OCI-LY3 (cell line): ENCODE measurements around the gene ALG8.
A peak's percentile ranks its signal among the peaks of the same experiment; 100 is the strongest.

Source experiments
- H2AFZ ChIP-seq: fragments of 200-600, 300-600 bp; shearing (Covaris generic); 2 replicates; pipeline ENCODE4 v1.6.0; 2014; ENCODE audit warnings: antibody characterized with exemption, low read depth, low read length
- H3K27ac ChIP-seq: fragments of 200-600, 300-600 bp; sonication (generic); 2 replicates; pipeline ENCODE4 v1.5.1; 2014; ENCODE audit warnings: mild to moderate bottlenecking, low read length, moderate library complexity, mixed read lengths
- H3K27me3 ChIP-seq: fragments of 200-600, 300-600 bp; sonication (generic); 2 replicates; pipeline ENCODE4 v1.6.1; 2014; ENCODE audit warnings: low read depth, low read length, mixed read lengths
- H3K36me3 ChIP-seq: fragments of 200-600, 300-600 bp; sonication (generic); replicated peaks from 2 replicates; pipeline ENCODE3; 2014; ENCODE audit warnings: low read depth, low read length, mixed read lengths
- H3K4me1 ChIP-seq: fragments of 300-600, 200-600 bp; sonication (generic); 2 replicates; pipeline ENCODE4 v1.6.1; 2014; ENCODE audit warnings: low read length, mixed read lengths
- H3K4me2 ChIP-seq: fragments of 200-600, 300-600 bp; sonication (generic); 2 replicates; pipeline ENCODE4 v1.6.1; 2014; ENCODE audit warnings: low read length, mixed read lengths
- H3K4me3 ChIP-seq: fragments of 300-600, 200-600 bp; sonication (generic); 2 replicates; pipeline ENCODE4 v1.5.1; 2014; ENCODE audit warnings: antibody characterized with exemption, mild to moderate bottlenecking, low read length, moderate library complexity
- H3K79me2 ChIP-seq: fragments of 300-600, 200-600 bp; shearing (Covaris generic); 2 replicates; pipeline ENCODE4 v1.6.1; 2014; ENCODE audit warnings: mild to moderate bottlenecking, low read length, mixed read lengths
- H3K9ac ChIP-seq: fragments of 300-600, 200-600 bp; shearing (Covaris generic); 2 replicates; pipeline ENCODE4 v1.6.0; 2014; ENCODE audit warnings: mild to moderate bottlenecking, low read length, moderate library complexity
- H3K9me3 ChIP-seq: fragments of 200-600, 300-600 bp; shearing (Covaris generic); 2 replicates; pipeline ENCODE4 v1.6.1; 2014; ENCODE audit warnings: low read length, mixed read lengths; ENCODE audit not compliant: insufficient read depth
- H4K20me1 ChIP-seq: fragments of 200-600, 300-600 bp; sonication (generic); 2 replicates; pipeline ENCODE4 v1.6.1; 2016; ENCODE audit warnings: low read length, mixed read lengths; ENCODE audit not compliant: insufficient read depth
- CTCF ChIP-seq: fragments of 200-600, 300-600 bp; sonication (generic); IDR thresholded peaks from 2 replicates; pipeline ENCODE4 v1.5.1; 2014; ENCODE audit warnings: antibody characterized with exemption, low read length, low read depth
- EZH2phosphoT487 ChIP-seq: fragments of 200-600 bp; shearing (Covaris generic); IDR thresholded peaks from 2 replicates; pipeline ENCODE4 v1.6.1; 2018; ENCODE audit warnings: antibody characterized with exemption, mixed run types, low read depth

ALG8 gene

GRCh38 chr11:78110830-78111229 is 28.6 kb downstream of the ALG8 start:
- H3K9ac ChIP-seq = no peak overlapping the region
- TF ChIP-seq CTCF (no peak), EZH2phosphoT487 (no peak)
- peaks cover 49% of the 10 kb centered on the region for H3K36me3 ChIP-seq
- H3K27ac ChIP-seq = peak overlapping the region; percentile 93; the same call in 1 of the 2 replicates
- no peaks in the 10 kb centered on the region for H3K27me3 ChIP-seq
- H3K4me1 ChIP-seq = peaks cover 40% of the 10 kb centered on the region
- no peak overlapping the region for H3K4me3 ChIP-seq
- no peaks in the 10 kb centered on the region for H4K20me1 ChIP-seq
- H2AFZ ChIP-seq = no peak overlapping the region
- no peaks in the 10 kb centered on the region for H3K9me3 ChIP-seq
- H3K4me2 ChIP-seq = no peak overlapping the region
- peaks cover 8% of the 10 kb centered on the region; the same call in 1 of the 2 replicates for H3K79me2 ChIP-seq

- Histone ChIP-seq H3K27me3 (no peaks in the 10 kb centered on the region), H3K9ac (no peak overlapping the region), H3K79me2 (peaks cover 8% of the 10 kb centered on the region; the same call in 1 of the 2 replicates), H2AFZ (no peak overlapping the region), H4K20me1 (no peaks in the 10 kb centered on the region), H3K4me3 (no peak overlapping the region), H3K4me1 (peaks cover 40% of the 10 kb centered on the region), H3K36me3 (peaks cover 47% of the 10 kb centered on the region), H3K27ac (0 out of 2 replicates have a peak overlapping the region, but pooled peaks have one; percentile 93), H3K4me2 (no peak overlapping the region), H3K9me3 (no peaks in the 10 kb centered on the region)
- TF ChIP-seq EZH2phosphoT487 (no peak), CTCF (no peak)
These were observed 29.1 kb downstream of the ALG8 start for GRCh38 chr11:78110351-78110750.

DNA sequence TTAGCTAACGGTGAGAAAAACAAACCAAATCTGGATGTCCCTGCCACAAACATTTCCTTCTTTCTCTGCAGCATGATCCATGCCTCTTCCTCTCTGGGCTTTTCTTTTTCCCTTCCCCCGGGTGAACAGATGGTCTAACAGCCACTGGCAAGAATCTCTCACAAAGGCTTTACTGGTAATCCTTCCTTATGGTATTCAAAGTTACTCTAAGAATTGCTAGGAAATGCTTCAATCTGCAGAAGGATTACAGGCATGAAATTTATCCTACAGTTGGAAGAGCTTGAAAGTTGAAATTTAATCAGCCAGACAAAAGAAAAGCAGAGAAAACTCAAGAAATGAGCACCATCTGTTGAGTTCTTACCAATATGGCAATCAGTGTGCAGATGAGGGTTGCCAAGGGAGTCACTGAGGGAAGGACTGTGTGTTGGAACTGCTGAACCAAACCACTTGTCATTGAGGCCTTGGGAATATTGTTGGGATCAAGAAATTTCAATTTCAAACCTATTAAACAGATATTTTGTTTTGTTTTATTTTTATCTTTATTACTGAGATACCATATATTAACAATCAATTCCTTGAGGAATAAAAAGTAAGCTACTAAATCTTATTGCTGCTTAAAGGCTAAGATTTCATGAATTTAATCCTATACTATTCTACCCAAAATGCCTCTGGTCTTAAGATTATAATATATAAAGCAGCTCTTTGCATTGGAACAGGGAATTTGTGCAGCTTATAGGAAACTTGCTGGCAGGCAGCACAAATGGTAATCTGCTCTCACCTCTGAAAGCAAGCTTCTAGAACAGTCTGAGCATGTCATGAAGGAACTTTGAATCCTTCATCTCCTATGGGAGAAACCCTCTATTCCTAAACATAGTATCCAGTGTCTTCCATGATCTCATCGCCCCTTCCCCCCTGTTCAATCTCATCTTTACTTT is 30.1 kb downstream of the ALG8 start:
- no peaks in the 10 kb centered on the region for H3K27me3 ChIP-seq
- TF ChIP-seq CTCF = no peak
- no peak for TF ChIP-seq EZH2phosphoT487
- H3K9ac ChIP-seq = no peak overlapping the region
- H2AFZ ChIP-seq = no peak overlapping the region
- no peaks in the 10 kb centered on the region for H3K9me3 ChIP-seq
- H3K4me2 ChIP-seq = no peak overlapping the region
- H3K4me1 ChIP-seq = peaks cover 36% of the 10 kb centered on the region
- peaks cover 8% of the 10 kb centered on the region; the same call in 1 of the 2 replicates for H3K79me2 ChIP-seq
- no peak overlapping the region for H3K4me3 ChIP-seq
- no peaks in the 10 kb centered on the region for H4K20me1 ChIP-seq
- peak overlapping the region; percentile 9; the same call in 1 of the 2 replicates for H3K27ac ChIP-seq
- H3K36me3 ChIP-seq = peaks cover 45% of the 10 kb centered on the region

GRCh38 chr11:78100676-78101472 is 38.6 kb downstream of the ALG8 start:
- Histone ChIP-seq H3K4me2 (no peak overlapping the region), H3K9me3 (no peaks in the 10 kb centered on the region), H3K79me2 (no peaks in the 10 kb centered on the region), H3K4me1 (no peaks in the 10 kb centered on the region), H3K4me3 (no peak overlapping the region), H2AFZ (no peak overlapping the region), H3K36me3 (peaks cover 49% of the 10 kb centered on the region), H4K20me1 (no peaks in the 10 kb centered on the region), H3K27me3 (no peaks in the 10 kb centered on the region), H3K27ac (no peak overlapping the region), H3K9ac (no peak overlapping the region)
- no peak for TF ChIP-seq CTCF
- TF ChIP-seq EZH2phosphoT487 = no peak
